ENCODE measurements around the gene PRDM15.

The PRDM15 gene

GRCh38 chr21:41784456-41785102 is 94.6 kb downstream of the PRDM15 start:
- DNase-seq (ENCODE audit: low read depth in 1 of 2, low spot score in 1 of 2) = no peak
- in situ Hi-C loops (cut with HindIII; ENCODE audit: low pct_unique_long_range_greater_than_20kb, low sequenced_read_pairs) = no loop called here
- TF ChIP-seq JUND (IDR thresholded peaks at IDR 0.05; ENCODE audit: low read depth) = no peak

- in situ Hi-C loops (cut with HindIII; ENCODE audit: low pct_unique_long_range_greater_than_20kb, low sequenced_read_pairs) = no loop called here
- DNase-seq (ENCODE audit: low read depth in 1 of 2, low spot score in 1 of 2) = peak in 1 of 2 experiments; percentile 96
- TF ChIP-seq JUND (IDR thresholded peaks at IDR 0.05; ENCODE audit: low read depth) = peak; percentile 64; the same call in 1 of the 2 replicates
Observed at GRCh38 chr21:41783476-41784180, 95.5 kb downstream of the PRDM15 start.

GRCh38 chr21:41781050-41781410 is 98.1 kb downstream of the PRDM15 start:
- no peak for TF ChIP-seq JUND (IDR thresholded peaks at IDR 0.05; ENCODE audit: low read depth)
- in situ Hi-C loops (cut with HindIII; ENCODE audit: low pct_unique_long_range_greater_than_20kb, low sequenced_read_pairs) = no loop called here
- DNase-seq (ENCODE audit: low read depth in 1 of 2, low spot score in 1 of 2) = no peak

GRCh38 chr21:41780337-41781049 is 98.7 kb downstream of the PRDM15 start:
- TF ChIP-seq JUND (IDR thresholded peaks at IDR 0.05; ENCODE audit: low read depth) = no peak
- no peak for DNase-seq (ENCODE audit: low read depth in 1 of 2, low spot score in 1 of 2)
- in situ Hi-C loops (cut with HindIII; ENCODE audit: low pct_unique_long_range_greater_than_20kb, low sequenced_read_pairs) = no loop called here

- in situ Hi-C loops (cut with HindIII; ENCODE audit: low pct_unique_long_range_greater_than_20kb, low sequenced_read_pairs) = no loop called here
- DNase-seq (ENCODE audit: low read depth in 1 of 2, low spot score in 1 of 2) = no peak
- no peak for TF ChIP-seq JUND (IDR thresholded peaks at IDR 0.05; ENCODE audit: low read depth)
Observed at GRCh38 chr21:41779659-41780058, 99.5 kb downstream of the PRDM15 start.

- DNase-seq (ENCODE audit: low read depth in 1 of 2, low spot score in 1 of 2) = peak in 1 of 2 experiments; percentile 94
- in situ Hi-C loops (cut with HindIII; ENCODE audit: low pct_unique_long_range_greater_than_20kb, low sequenced_read_pairs) = no loop called here
- no peak for TF ChIP-seq JUND (IDR thresholded peaks at IDR 0.05; ENCODE audit: low read depth)
Observed at GRCh38 chr21:41778930-41779600, 100.1 kb downstream of the PRDM15 start.

GRCh38 chr21:41777951-41778815 is 101.0 kb downstream of the PRDM15 start:
- in situ Hi-C loops (cut with HindIII; ENCODE audit: low pct_unique_long_range_greater_than_20kb, low sequenced_read_pairs) = no loop called here
- TF ChIP-seq JUND (IDR thresholded peaks at IDR 0.05; ENCODE audit: low read depth) = no peak
- peak; percentile 84 to 94 for DNase-seq (ENCODE audit: low read depth in 1 of 2, low spot score in 1 of 2)

GRCh38 chr21:41776778-41777177 is 102.4 kb downstream of the PRDM15 start:
- in situ Hi-C loops (cut with HindIII; ENCODE audit: low pct_unique_long_range_greater_than_20kb, low sequenced_read_pairs) = no loop called here
- DNase-seq (ENCODE audit: low read depth in 1 of 2, low spot score in 1 of 2) = no peak
- TF ChIP-seq JUND (IDR thresholded peaks at IDR 0.05; ENCODE audit: low read depth) = no peak

- in situ Hi-C loops (cut with HindIII; ENCODE audit: low pct_unique_long_range_greater_than_20kb, low sequenced_read_pairs) = no loop called here
- no peak for DNase-seq (ENCODE audit: low read depth in 1 of 2, low spot score in 1 of 2)
- no peak for TF ChIP-seq JUND (IDR thresholded peaks at IDR 0.05; ENCODE audit: low read depth)
Observed at GRCh38 chr21:41775149-41775472, 104.0 kb downstream of the PRDM15 start.

- peak in 1 of 2 experiments; percentile 58 for DNase-seq (ENCODE audit: low read depth in 1 of 2, low spot score in 1 of 2)
- in situ Hi-C loops (cut with HindIII; ENCODE audit: low pct_unique_long_range_greater_than_20kb, low sequenced_read_pairs) = no loop called here
- TF ChIP-seq JUND (IDR thresholded peaks at IDR 0.05; ENCODE audit: low read depth) = no peak
Observed at GRCh38 chr21:41774467-41775148, 104.5 kb downstream of the PRDM15 start.

GRCh38 chr21:41772351-41773080 is 106.6 kb downstream of the PRDM15 start:
- in situ Hi-C loops (cut with HindIII; ENCODE audit: low pct_unique_long_range_greater_than_20kb, low sequenced_read_pairs) = no loop called here
- no peak for DNase-seq (ENCODE audit: low read depth in 1 of 2, low spot score in 1 of 2)
- no peak for TF ChIP-seq JUND (IDR thresholded peaks at IDR 0.05; ENCODE audit: low read depth)
